Renal cortex interstitium (tissue), 11 donors: ENCODE data around the gene TBC1D30. TPM values are rescaled to one million over a fixed set of nuclear protein-coding genes. Genes with fewer than 3 reads are reported as not detected.
"Not testable (repeated sequence)": the region's sequence is repeated elsewhere in the genome, so short reads cannot be mapped to it uniquely, and the experiment has no call there.

ENCODE experiments used
- DNase-seq, 11 donors: peaks; one replicate each; pipeline ENCODE4 v3.0.0-alpha.2; 2013; ENCODE audit warnings: low read depth in 9 of 11, low spot score in 4 of 11; ENCODE audit errors: extremely low read depth in 1 of 11
- polyA plus RNA-seq, 3 donors: library from polyadenylated mRNA; unstranded; fragments of 120-200 nt; gene quantifications; one replicate each; pipeline ENCODE4 v1.2.1, GENCODE V29; 2013; ENCODE audit not compliant: insufficient read length in 3 of 3

Gene TBC1D30
- polyA plus RNA-seq, 3 donors, result 5.8 to 12.2 (median 5.8) TPM

DNA sequence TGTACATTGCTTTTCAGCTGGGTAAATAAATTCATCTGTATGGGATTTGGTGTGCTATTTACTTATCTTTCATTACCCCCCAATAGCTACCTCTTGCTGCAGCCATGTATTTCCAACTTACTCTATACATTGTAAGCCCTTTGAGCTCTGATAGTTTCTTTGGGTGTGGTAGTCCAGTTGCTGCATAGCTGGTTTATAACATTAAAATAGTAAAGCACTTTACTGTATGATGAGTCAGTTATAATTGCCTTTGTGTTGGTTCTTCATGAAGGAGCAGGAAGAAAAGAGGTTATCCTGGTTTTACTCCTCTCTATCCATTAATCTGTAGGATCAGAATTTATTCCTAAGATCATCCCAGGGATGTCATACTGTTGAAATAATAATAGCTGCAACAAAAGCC is 15.7 kb downstream of the TBC1D30 start:
- DNase-seq, result no peak

- DNase-seq, result no peak
Measured at GRCh38 chr12:64840949-64841717, 16.7 kb downstream of the TBC1D30 start.

DNA sequence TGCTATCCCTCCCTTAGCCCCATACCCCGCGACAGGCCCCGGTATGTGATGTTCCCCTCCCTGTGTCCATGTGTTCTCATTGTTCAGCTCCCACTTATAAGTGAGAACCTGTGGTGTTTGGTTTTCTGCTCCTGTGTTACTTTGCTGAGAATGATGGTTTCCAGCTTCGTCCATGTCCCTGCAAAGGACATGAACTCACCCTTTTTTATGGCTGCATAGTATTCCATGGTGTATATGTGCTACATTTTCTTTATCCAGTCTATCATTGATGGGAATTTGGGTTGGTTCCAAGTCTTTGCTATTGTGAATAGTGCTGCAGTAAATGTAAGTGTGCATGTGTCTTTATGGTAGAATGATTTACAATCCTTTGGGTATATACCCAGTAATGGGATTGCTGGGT is 24.0 kb downstream of the TBC1D30 start:
- DNase-seq, result not testable (repeated sequence)

GRCh38 chr12:64858882-64859605 is 34.6 kb downstream of the TBC1D30 start:
- DNase-seq, result no peak

GRCh38 chr12:64860446-64860998 is 36.1 kb downstream of the TBC1D30 start:
- DNase-seq, result no peak

GRCh38 chr12:64864319-64864718 is 39.9 kb downstream of the TBC1D30 start:
- no peak for DNase-seq

DNA sequence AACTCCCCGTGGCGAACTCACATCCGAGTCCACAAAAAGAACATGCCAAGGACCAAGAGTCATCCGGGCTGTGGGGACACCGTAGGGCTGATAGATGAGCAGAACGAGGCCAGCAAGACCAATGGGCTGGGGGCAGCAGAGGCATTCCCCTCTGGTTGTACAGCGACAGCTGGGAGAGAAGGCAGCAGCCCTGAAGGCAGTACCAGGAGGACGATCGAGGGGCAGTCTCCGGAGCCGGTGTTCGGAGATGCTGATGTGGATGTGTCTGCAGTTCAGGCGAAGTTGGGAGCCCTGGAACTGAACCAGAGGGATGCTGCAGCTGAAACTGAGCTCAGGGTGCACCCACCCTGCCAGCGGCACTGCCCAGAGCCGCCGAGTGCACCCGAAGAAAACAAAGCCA is 50.7 kb downstream of the TBC1D30 start:
- DNase-seq, result no peak

DNA sequence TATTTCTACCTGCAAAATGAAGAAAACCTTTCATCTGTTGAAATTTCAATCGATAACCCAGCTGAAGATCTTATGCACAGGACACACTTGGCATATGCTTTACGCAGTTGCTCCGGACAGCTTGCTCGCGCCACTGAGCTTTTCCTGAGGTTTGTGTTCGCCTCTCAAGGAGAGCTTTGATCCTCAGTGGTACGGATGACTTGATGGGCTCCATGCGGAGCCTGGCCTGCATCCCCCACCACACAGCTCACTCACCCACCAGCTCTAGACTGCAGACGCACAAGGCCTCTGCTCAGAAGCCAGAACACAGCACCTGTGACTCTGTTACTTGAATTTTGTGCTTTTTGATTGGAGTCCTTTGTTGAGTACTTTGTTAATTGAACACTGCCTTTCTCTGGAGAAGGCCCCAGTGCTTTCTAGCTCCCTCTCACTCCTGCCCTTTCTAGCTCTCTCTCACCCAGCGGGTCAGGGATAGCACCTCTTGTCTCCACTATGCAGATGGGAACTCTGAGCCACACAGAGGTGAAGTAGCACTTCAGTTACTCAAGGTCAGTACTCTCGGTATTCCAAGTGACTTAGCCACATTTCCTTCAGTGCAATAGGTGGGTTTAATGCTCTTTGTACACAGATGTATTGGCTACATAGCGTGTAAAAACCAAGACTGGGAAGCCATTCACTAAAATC is 52.1 kb downstream of the TBC1D30 start:
- no peak for DNase-seq

DNA sequence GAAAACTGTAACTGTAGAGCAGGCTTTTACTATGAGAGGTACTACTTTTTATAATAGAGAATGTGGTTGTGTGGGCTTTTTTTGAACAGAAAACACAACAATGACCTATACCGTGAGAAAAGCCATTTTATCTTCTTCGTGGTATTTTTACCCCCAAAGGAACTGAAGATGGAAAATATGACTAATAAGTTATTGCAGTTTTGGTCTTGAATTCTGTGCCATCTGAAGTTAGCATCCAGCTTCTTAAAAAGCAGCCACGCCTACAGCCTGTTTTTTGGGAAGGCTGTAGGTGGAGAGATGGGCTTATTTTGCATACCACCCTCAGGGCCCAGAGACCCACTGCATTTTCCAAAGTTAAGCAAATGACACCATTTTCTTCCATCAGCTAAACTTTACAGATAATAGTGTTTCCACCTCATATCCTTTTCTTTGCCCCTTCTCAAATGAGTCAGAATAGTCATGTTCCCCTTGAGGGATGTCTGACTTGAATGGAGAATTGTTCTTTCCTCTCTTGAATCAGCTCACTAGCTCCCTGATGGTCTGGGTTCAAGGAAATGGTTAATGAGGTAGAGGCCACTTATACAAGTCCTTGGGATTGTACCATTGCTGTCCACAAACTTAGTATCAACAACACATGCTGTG is 53.0 kb downstream of the TBC1D30 start:
- no peak for DNase-seq

DNA sequence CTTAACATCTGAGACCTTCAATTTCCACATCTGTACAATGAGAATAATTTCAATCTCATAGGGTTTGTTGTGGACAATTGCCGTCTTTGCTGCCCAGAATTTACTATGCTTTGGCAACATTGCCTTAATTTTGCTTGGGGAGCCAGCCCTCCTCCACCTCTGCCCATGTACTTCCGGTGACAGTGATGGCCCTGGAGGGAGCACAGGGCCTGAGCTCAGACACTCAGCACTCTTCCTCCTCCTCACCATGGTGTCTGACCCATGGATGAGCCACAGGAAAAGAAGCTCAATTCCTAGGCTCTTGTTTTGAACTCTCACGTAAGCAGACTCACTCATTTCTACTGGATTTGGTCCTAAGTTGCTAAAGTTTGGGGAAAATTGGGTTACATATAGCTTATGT is 58.2 kb downstream of the TBC1D30 start:
- no peak for DNase-seq

- no peak for DNase-seq
Measured at GRCh38 chr12:64883264-64884163, 59.1 kb downstream of the TBC1D30 start.

DNA sequence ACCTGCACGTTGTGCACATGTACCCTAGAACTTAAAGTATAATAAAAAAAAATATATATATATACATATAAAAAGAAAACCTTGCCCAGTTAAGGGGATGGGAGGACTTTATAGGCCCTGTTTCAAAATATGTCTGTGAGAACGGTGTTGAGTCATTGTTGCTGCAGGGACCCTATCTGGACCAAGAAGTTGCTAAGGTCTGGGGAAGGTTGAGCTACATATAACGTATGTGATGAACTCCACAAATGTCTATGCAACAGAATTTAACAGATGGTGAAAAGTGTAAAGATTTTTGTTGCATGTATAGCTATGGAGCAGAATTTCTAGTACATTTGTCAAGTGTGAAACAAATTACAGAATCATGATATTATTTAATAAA is 59.7 kb downstream of the TBC1D30 start:
- DNase-seq, result no peak

GRCh38 chr12:64884728-64885127 is 60.3 kb downstream of the TBC1D30 start:
- DNase-seq, result no peak

GRCh38 chr12:64889434-64890216 is 65.2 kb downstream of the TBC1D30 start:
- no peak for DNase-seq

- DNase-seq, result peak; percentile 46 to 78 (median 62)
Measured at GRCh38 chr12:64890873-64891468, 66.5 kb downstream of the TBC1D30 start.

DNA sequence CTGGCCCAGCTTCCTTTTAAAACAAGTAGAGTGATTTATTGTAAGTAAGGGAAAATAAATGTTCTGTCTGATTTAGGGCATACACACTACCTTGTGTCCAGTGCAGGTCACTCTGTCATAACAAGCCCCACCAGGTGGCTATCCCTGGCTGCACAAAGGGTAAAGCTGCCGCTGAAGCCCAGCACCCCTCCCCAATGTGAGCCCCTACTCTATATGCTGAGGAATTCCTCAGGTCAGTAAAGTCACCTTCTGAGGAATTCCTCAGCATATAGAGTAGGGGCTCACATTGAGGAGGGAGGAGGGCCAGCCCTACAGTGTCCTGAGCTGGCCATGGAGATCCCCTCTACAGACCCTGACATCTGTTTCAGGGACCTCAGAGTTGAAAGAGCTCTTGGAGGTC is 67.2 kb downstream of the TBC1D30 start:
- no peak for DNase-seq

DNA sequence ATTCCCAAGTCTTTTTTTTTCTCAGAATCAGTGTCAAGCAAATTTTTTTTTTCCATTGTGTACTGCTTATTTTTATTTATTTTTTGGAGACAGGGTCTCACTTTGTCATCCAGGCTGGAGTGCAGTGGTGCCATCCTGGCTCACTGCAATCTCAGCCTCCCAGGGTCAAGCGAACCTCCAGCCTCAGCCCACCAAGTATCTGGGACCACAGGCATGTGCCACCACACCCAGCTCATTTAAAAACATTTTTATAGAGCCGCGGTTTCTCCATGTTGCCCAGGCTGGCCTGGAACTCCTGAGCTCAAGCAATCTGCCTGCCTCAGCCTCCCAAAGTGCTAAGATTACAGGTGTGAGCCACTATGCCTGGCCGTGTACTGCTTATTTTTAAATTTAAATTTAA is 68.1 kb downstream of the TBC1D30 start:
- no peak for DNase-seq
